HuH-7.5 (cell line): ENCODE data around the gene ZNF560.
A peak's percentile ranks its signal among the peaks of the same experiment; 100 is the strongest.

Source experiments
- DNase-seq: peaks from one replicate; pipeline ENCODE4 v3.0.0; 2011; ENCODE audit warnings: low spot score

ZNF560 gene

DNA sequence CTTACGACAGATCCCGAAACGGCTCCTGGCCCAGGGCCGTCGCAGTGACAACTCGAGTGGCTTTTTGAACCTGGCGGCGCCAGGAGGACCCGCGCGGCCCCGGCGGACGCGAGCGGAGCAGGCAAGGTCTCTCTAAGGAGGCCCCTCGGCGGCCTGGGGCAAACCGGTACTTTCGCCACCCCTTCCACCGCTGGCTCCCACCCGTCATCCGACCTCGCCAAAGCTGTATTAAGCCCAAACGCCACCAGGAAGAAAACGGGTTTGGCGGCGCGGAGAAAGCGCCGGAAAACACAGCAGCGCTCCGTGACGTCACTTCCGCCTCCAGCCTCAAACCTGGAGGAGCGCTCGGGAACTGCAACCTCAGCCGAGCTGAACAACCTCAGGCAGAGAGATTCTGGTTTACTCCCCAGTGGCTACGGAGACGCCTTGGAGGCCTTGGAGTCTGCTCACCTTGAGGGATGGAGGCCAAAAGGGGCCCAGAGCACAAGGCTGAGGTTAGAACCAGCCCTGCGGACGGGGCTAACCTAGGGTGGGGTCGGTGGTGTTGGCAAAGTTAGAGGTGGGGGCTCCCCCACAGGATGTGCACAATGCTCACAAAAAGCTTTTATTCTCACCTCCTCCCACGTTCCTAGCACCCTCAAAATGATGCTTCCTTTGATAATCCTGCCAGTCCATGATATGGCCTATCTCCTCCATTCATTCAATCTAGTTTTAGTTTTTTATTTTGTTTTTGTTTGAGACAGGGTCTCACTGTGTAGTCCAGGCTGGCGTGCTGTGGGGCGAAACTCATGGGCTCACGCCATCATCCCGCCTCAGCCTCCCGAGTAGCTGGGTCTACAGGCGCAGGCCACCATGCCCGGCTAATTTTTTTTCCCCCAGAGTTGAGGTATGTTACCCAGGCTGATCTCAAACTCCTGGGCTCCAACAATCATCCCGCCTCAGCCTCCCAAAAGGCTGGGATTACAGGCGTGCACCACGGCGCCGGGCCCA is 62.8 kb downstream of the ZNF560 start, which contains the start of gene ZNF266:
Gene ZNF266, minus strand, starts transcription at position 295 of the 990 bp plus-strand sequence. CDS start 15,484 bp downstream, outside the sequence.
- peak; percentile 80 for DNase-seq

DNA sequence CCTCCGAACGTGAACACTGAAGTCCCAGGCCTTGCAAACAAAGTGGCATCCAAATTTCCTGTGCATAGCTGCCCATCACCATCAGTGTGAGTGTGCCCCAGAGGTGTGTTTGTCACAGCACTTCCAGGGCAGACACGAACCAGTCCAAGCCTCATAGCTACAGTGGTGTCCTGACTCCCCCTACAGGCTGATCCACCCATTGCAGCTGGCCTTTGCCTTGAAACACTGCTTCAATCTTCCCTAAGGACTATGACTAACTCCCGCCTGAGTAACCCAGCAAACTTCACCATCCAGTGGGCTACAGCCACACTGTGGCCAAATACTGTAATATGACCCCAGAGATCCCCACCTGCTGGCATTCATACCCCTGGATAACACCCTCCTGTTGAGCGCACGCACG is 66.9 kb downstream of the ZNF560 start:
- no peak for DNase-seq

DNA sequence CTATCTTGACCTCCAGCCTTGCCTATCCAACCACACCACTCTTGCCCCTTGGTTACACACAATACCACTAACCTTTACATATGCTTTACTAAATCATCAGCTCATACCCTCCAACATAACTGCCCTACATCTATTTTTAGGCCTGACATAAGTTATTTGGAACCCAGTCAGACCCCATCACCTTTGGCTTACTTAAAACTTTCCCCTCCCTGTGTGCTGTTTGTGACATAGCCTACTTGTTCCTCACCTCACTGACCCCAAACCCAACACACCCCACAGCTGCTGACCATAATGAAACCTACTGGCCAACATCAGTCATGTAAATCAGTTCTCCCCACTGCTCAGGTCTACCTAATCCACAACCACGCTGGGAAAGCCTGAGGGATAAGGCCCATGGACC is 68.0 kb downstream of the ZNF560 start:
- DNase-seq = no peak

DNA sequence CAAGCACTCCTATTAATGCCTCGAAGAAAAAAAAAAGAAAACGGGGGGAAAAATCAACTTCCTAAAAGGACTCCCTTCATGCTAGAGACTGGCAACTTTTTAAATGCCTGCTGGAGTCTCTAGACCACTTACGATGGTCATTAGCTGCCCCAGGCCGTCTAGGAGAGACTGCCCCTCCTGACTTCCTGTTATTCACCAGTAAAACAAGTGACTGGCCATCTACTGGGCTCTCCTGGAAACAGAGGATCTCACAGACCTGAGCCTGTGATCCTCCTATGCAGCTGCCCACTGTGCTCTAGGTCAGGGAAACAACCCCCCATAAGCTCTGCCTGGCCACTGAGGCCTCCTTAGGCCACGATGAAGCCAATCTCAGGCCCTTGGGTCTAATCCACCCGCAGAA is 70.5 kb downstream of the ZNF560 start:
- no peak for DNase-seq
